ENCODE measurements around the gene KCNJ16. TPM values are rescaled to one million over a fixed set of nuclear protein-coding genes. Genes with fewer than 3 reads are reported as not detected.

Gene KCNJ16
- polyA plus RNA-seq, 4 donors: 0.07 to 11.0 (median 0.52) TPM

GRCh38 chr17:70095455-70095854, 20.4 kb downstream of the KCNJ16 start:
- Histone ChIP-seq H3K9me3 (ENCODE audit: control insufficient read depth in 2 of 2, insufficient read depth in 1 of 2, low read depth in 1 of 2, low read length in 1 of 2) (no peaks in the 10 kb centered on the region), H3K36me3 (ENCODE audit: control insufficient read depth in 3 of 3, insufficient read depth in 2 of 3, low read depth in 1 of 3, low read length in 3 of 3) (no peaks in the 10 kb centered on the region), H3K4me3 (ENCODE audit: low read depth in 1 of 3, low read length in 3 of 3) (no peak overlapping the region), H3K27me3 (ENCODE audit: control insufficient read depth in 3 of 3, insufficient read depth in 3 of 3, low read length in 3 of 3) (no peaks in the 10 kb centered on the region), H3K27ac (ENCODE audit: low read depth in 1 of 3, low read length in 2 of 3) (no peak overlapping the region), H3K4me1 (ENCODE audit: control insufficient read depth in 3 of 3, insufficient read depth in 2 of 3, low read depth in 1 of 3, low read length in 2 of 3) (no peaks in the 10 kb centered on the region)
- 60 to 72% (median 69%) methylated on average over 4 of the region's 4 CpGs for WGBS, 3 donors
- no peak for DNase-seq
- FAIRE-seq: no peak

- no peaks in the 10 kb centered on the region for H3K27me3 ChIP-seq (ENCODE audit: control insufficient read depth in 3 of 3, insufficient read depth in 3 of 3, low read length in 3 of 3)
- DNase-seq: no peak
- no peak overlapping the region for H3K4me3 ChIP-seq (ENCODE audit: low read depth in 1 of 3, low read length in 3 of 3)
- no peak overlapping the region for H3K27ac ChIP-seq (ENCODE audit: low read depth in 1 of 3, low read length in 2 of 3)
- 65 to 76% (median 75%) methylated on average over 8 of the region's 8 CpGs for WGBS, 3 donors
- no peaks in the 10 kb centered on the region for H3K36me3 ChIP-seq (ENCODE audit: control insufficient read depth in 3 of 3, insufficient read depth in 2 of 3, low read depth in 1 of 3, low read length in 3 of 3)
- no peak for FAIRE-seq
- no peaks in the 10 kb centered on the region for H3K4me1 ChIP-seq (ENCODE audit: control insufficient read depth in 3 of 3, insufficient read depth in 2 of 3, low read depth in 1 of 3, low read length in 2 of 3)
- H3K9me3 ChIP-seq (ENCODE audit: control insufficient read depth in 2 of 2, insufficient read depth in 1 of 2, low read depth in 1 of 2, low read length in 1 of 2): no peaks in the 10 kb centered on the region
These were observed 21.8 kb downstream of the KCNJ16 start for GRCh38 chr17:70096861-70097260.

- H3K27me3 ChIP-seq (ENCODE audit: control insufficient read depth in 3 of 3, insufficient read depth in 3 of 3, low read length in 3 of 3): no peaks in the 10 kb centered on the region
- no peaks in the 10 kb centered on the region for H3K9me3 ChIP-seq (ENCODE audit: control insufficient read depth in 2 of 2, insufficient read depth in 1 of 2, low read depth in 1 of 2, low read length in 1 of 2)
- no peak for FAIRE-seq
- WGBS, 3 donors: 59 to 74% (median 67%) methylated on average over 2 of the region's 2 CpGs
- H3K4me3 ChIP-seq (ENCODE audit: low read depth in 1 of 3, low read length in 3 of 3): no peak overlapping the region
- no peak for DNase-seq
- H3K27ac ChIP-seq (ENCODE audit: low read depth in 1 of 3, low read length in 2 of 3): no peak overlapping the region
- H3K4me1 ChIP-seq (ENCODE audit: control insufficient read depth in 3 of 3, insufficient read depth in 2 of 3, low read depth in 1 of 3, low read length in 2 of 3): no peaks in the 10 kb centered on the region
- no peaks in the 10 kb centered on the region for H3K36me3 ChIP-seq (ENCODE audit: control insufficient read depth in 3 of 3, insufficient read depth in 2 of 3, low read depth in 1 of 3, low read length in 3 of 3)
These were observed 23.0 kb downstream of the KCNJ16 start for GRCh38 chr17:70098030-70098429.

- 82 to 84% (median 83%) methylated on average over 3 of the region's 3 CpGs for WGBS, 3 donors
- FAIRE-seq: no peak
- Histone ChIP-seq H3K4me1 (ENCODE audit: control insufficient read depth in 3 of 3, insufficient read depth in 2 of 3, low read depth in 1 of 3, low read length in 2 of 3) (no peaks in the 10 kb centered on the region), H3K27me3 (ENCODE audit: control insufficient read depth in 3 of 3, insufficient read depth in 3 of 3, low read length in 3 of 3) (no peaks in the 10 kb centered on the region), H3K9me3 (ENCODE audit: control insufficient read depth in 2 of 2, insufficient read depth in 1 of 2, low read depth in 1 of 2, low read length in 1 of 2) (no peaks in the 10 kb centered on the region), H3K27ac (ENCODE audit: low read depth in 1 of 3, low read length in 2 of 3) (no peak overlapping the region), H3K4me3 (ENCODE audit: low read depth in 1 of 3, low read length in 3 of 3) (no peak overlapping the region), H3K36me3 (ENCODE audit: control insufficient read depth in 3 of 3, insufficient read depth in 2 of 3, low read depth in 1 of 3, low read length in 3 of 3) (no peaks in the 10 kb centered on the region)
- DNase-seq: no peak
These were observed 24.3 kb downstream of the KCNJ16 start for GRCh38 chr17:70099294-70099693.

- H3K4me3 ChIP-seq (ENCODE audit: low read depth in 1 of 3, low read length in 3 of 3): no peak overlapping the region
- H3K36me3 ChIP-seq (ENCODE audit: control insufficient read depth in 3 of 3, insufficient read depth in 2 of 3, low read depth in 1 of 3, low read length in 3 of 3): no peaks in the 10 kb centered on the region
- no peak for FAIRE-seq
- H3K27me3 ChIP-seq (ENCODE audit: control insufficient read depth in 3 of 3, insufficient read depth in 3 of 3, low read length in 3 of 3): peaks cover 0 to 3% (median 0%) of the 10 kb centered on the region in 3 donors
- H3K4me1 ChIP-seq (ENCODE audit: control insufficient read depth in 3 of 3, insufficient read depth in 2 of 3, low read depth in 1 of 3, low read length in 2 of 3): no peaks in the 10 kb centered on the region
- no peaks in the 10 kb centered on the region for H3K9me3 ChIP-seq (ENCODE audit: control insufficient read depth in 2 of 2, insufficient read depth in 1 of 2, low read depth in 1 of 2, low read length in 1 of 2)
- no peak overlapping the region for H3K27ac ChIP-seq (ENCODE audit: low read depth in 1 of 3, low read length in 2 of 3)
- DNase-seq: no peak
- WGBS, 3 donors: 55 to 74% (median 56%) methylated on average over 5 of the region's 5 CpGs
These were observed 24.9 kb downstream of the KCNJ16 start for GRCh38 chr17:70099884-70100283.

- DNase-seq (no peak), FAIRE-seq (no peak)
- Histone ChIP-seq H3K4me3 (ENCODE audit: low read depth in 1 of 3, low read length in 3 of 3) (no peak overlapping the region), H3K27ac (ENCODE audit: low read depth in 1 of 3, low read length in 2 of 3) (no peak overlapping the region), H3K4me1 (ENCODE audit: control insufficient read depth in 3 of 3, insufficient read depth in 2 of 3, low read depth in 1 of 3, low read length in 2 of 3) (no peaks in the 10 kb centered on the region), H3K9me3 (ENCODE audit: control insufficient read depth in 2 of 2, insufficient read depth in 1 of 2, low read depth in 1 of 2, low read length in 1 of 2) (no peaks in the 10 kb centered on the region), H3K36me3 (ENCODE audit: control insufficient read depth in 3 of 3, insufficient read depth in 2 of 3, low read depth in 1 of 3, low read length in 3 of 3) (no peaks in the 10 kb centered on the region), H3K27me3 (ENCODE audit: control insufficient read depth in 3 of 3, insufficient read depth in 3 of 3, low read length in 3 of 3) (peaks cover 0 to 3% (median 0%) of the 10 kb centered on the region in 3 donors)
- 91 to 93% (median 91%) methylated on average over 1 of the region's 1 CpG for WGBS, 3 donors
These were observed 26.0 kb downstream of the KCNJ16 start for GRCh38 chr17:70100983-70101382.

- H3K4me1 ChIP-seq (ENCODE audit: control insufficient read depth in 3 of 3, insufficient read depth in 2 of 3, low read depth in 1 of 3, low read length in 2 of 3): no peaks in the 10 kb centered on the region
- no peak overlapping the region for H3K4me3 ChIP-seq (ENCODE audit: low read depth in 1 of 3, low read length in 3 of 3)
- DNase-seq: no peak
- no peaks in the 10 kb centered on the region for H3K36me3 ChIP-seq (ENCODE audit: control insufficient read depth in 3 of 3, insufficient read depth in 2 of 3, low read depth in 1 of 3, low read length in 3 of 3)
- WGBS, 3 donors: 56 to 77% (median 73%) methylated on average over 3 of the region's 3 CpGs
- H3K27ac ChIP-seq (ENCODE audit: low read depth in 1 of 3, low read length in 2 of 3): no peak overlapping the region
- no peaks in the 10 kb centered on the region for H3K9me3 ChIP-seq (ENCODE audit: control insufficient read depth in 2 of 2, insufficient read depth in 1 of 2, low read depth in 1 of 2, low read length in 1 of 2)
- peaks cover 0 to 3% (median 0%) of the 10 kb centered on the region in 3 donors for H3K27me3 ChIP-seq (ENCODE audit: control insufficient read depth in 3 of 3, insufficient read depth in 3 of 3, low read length in 3 of 3)
- FAIRE-seq: no peak
These were observed 27.5 kb downstream of the KCNJ16 start for GRCh38 chr17:70102531-70102930.

GRCh38 chr17:70104791-70105523, 29.9 kb downstream of the KCNJ16 start:
- no peaks in the 10 kb centered on the region for H3K9me3 ChIP-seq (ENCODE audit: control insufficient read depth in 2 of 2, insufficient read depth in 1 of 2, low read depth in 1 of 2, low read length in 1 of 2)
- FAIRE-seq (no peak), DNase-seq (no peak)
- H3K36me3 ChIP-seq (ENCODE audit: control insufficient read depth in 3 of 3, insufficient read depth in 2 of 3, low read depth in 1 of 3, low read length in 3 of 3): no peaks in the 10 kb centered on the region
- no peaks in the 10 kb centered on the region for H3K4me1 ChIP-seq (ENCODE audit: control insufficient read depth in 3 of 3, insufficient read depth in 2 of 3, low read depth in 1 of 3, low read length in 2 of 3)
- no peak overlapping the region for H3K27ac ChIP-seq (ENCODE audit: low read depth in 1 of 3, low read length in 2 of 3)
- peaks cover 0 to 3% (median 0%) of the 10 kb centered on the region in 3 donors for H3K27me3 ChIP-seq (ENCODE audit: control insufficient read depth in 3 of 3, insufficient read depth in 3 of 3, low read length in 3 of 3)
- 80 to 86% (median 81%) methylated on average over 12 of the region's 12 CpGs for WGBS, 3 donors
- no peak overlapping the region for H3K4me3 ChIP-seq (ENCODE audit: low read depth in 1 of 3, low read length in 3 of 3)

- H3K4me3 ChIP-seq (ENCODE audit: low read depth in 1 of 3, low read length in 3 of 3): no peak overlapping the region
These were observed 30.6 kb downstream of the KCNJ16 start for GRCh38 chr17:70105641-70106040.

More at GRCh38 chr17:70105641-70106040, 30.6 kb downstream of the KCNJ16 start:
- no peaks in the 10 kb centered on the region for H3K9me3 ChIP-seq (ENCODE audit: control insufficient read depth in 2 of 2, insufficient read depth in 1 of 2, low read depth in 1 of 2, low read length in 1 of 2)
- 85 to 92% (median 90%) methylated on average over 3 of the region's 3 CpGs for WGBS, 3 donors
- no peak overlapping the region for H3K27ac ChIP-seq (ENCODE audit: low read depth in 1 of 3, low read length in 2 of 3)
- H3K36me3 ChIP-seq (ENCODE audit: control insufficient read depth in 3 of 3, insufficient read depth in 2 of 3, low read depth in 1 of 3, low read length in 3 of 3): no peaks in the 10 kb centered on the region
- peaks cover 0 to 3% (median 0%) of the 10 kb centered on the region in 3 donors for H3K27me3 ChIP-seq (ENCODE audit: control insufficient read depth in 3 of 3, insufficient read depth in 3 of 3, low read length in 3 of 3)
- no peak for DNase-seq
- FAIRE-seq: no peak
- no peaks in the 10 kb centered on the region for H3K4me1 ChIP-seq (ENCODE audit: control insufficient read depth in 3 of 3, insufficient read depth in 2 of 3, low read depth in 1 of 3, low read length in 2 of 3)
